ENCODE measurements around the gene INPP4B.

Gene INPP4B

GRCh38 chr4:142043509-142043908 is 802.6 kb downstream of the INPP4B start:
- Histone ChIP-seq H3K27ac (ENCODE audit: low read depth, low read length, poor library complexity, severe bottlenecking) (no peak overlapping the region), H3K4me3 (ENCODE audit: low read depth, low read length, poor library complexity, severe bottlenecking) (no peak overlapping the region), H3K9ac (ENCODE audit: low read length) (no peak overlapping the region), H3K79me2 (ENCODE audit: insufficient read depth, low read length) (no peaks in the 10 kb centered on the region), H2AFZ (ENCODE audit: low read length) (no peak overlapping the region), H3K9me2 (ENCODE audit: low read depth, low read length) (no peaks in the 10 kb centered on the region), H3K9me3 (ENCODE audit: low read length) (no peaks in the 10 kb centered on the region), H3K4me2 (ENCODE audit: low read length) (no peak overlapping the region), H3K27me3 (ENCODE audit: insufficient read depth, low read length) (no peaks in the 10 kb centered on the region), H3F3A (ENCODE audit: insufficient read depth, low read length) (no peaks in the 10 kb centered on the region), H3K36me3 (ENCODE audit: insufficient read depth, low read length) (no peaks in the 10 kb centered on the region), H3K4me1 (ENCODE audit: insufficient read depth, low read length, severe bottlenecking) (no peaks in the 10 kb centered on the region), H4K20me1 (ENCODE audit: insufficient read depth, low read length) (no peaks in the 10 kb centered on the region)
- TF ChIP-seq CTCF (IDR thresholded peaks at IDR 0.05; ENCODE audit: low read length) = no peak
- TF ChIP-seq EZH2 (IDR thresholded peaks at IDR 0.05; ENCODE audit: borderline replicate concordance, low read length) = no peak

DNA sequence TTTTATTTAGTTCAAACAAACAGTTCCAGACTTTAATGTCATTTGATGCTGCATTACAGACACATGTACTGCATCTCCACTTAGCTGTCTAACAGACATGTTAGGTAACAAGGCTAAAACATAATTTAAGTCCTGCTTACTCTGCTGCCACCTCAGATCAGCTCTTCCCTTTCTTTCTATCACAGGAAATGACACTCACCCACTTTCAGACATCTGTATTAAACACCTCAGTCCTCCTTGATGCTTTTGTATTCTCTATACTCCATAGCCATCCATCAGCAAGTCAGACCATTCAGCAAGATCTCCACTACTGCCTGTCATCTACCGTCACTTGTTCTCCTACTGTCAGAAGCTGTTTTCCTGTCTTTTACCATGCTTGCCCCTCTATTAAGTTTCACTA is 804.3 kb downstream of the INPP4B start:
- H3K9me2 ChIP-seq (ENCODE audit: low read depth, low read length) = no peaks in the 10 kb centered on the region
- H3K4me3 ChIP-seq (ENCODE audit: low read depth, low read length, poor library complexity, severe bottlenecking) = no peak overlapping the region
- no peaks in the 10 kb centered on the region for H3K9me3 ChIP-seq (ENCODE audit: low read length)
- H3K27me3 ChIP-seq (ENCODE audit: insufficient read depth, low read length) = no peaks in the 10 kb centered on the region
- H3F3A ChIP-seq (ENCODE audit: insufficient read depth, low read length) = no peaks in the 10 kb centered on the region
- no peak overlapping the region for H3K9ac ChIP-seq (ENCODE audit: low read length)
- no peak overlapping the region for H3K4me2 ChIP-seq (ENCODE audit: low read length)
- H3K4me1 ChIP-seq (ENCODE audit: insufficient read depth, low read length, severe bottlenecking) = no peaks in the 10 kb centered on the region
- H2AFZ ChIP-seq (ENCODE audit: low read length) = no peak overlapping the region
- TF ChIP-seq EZH2 (IDR thresholded peaks at IDR 0.05; ENCODE audit: borderline replicate concordance, low read length) (no peak), CTCF (IDR thresholded peaks at IDR 0.05; ENCODE audit: low read length) (no peak)
- H3K79me2 ChIP-seq (ENCODE audit: insufficient read depth, low read length) = no peaks in the 10 kb centered on the region
- no peaks in the 10 kb centered on the region for H4K20me1 ChIP-seq (ENCODE audit: insufficient read depth, low read length)
- H3K27ac ChIP-seq (ENCODE audit: low read depth, low read length, poor library complexity, severe bottlenecking) = no peak overlapping the region
- H3K36me3 ChIP-seq (ENCODE audit: insufficient read depth, low read length) = no peaks in the 10 kb centered on the region

DNA sequence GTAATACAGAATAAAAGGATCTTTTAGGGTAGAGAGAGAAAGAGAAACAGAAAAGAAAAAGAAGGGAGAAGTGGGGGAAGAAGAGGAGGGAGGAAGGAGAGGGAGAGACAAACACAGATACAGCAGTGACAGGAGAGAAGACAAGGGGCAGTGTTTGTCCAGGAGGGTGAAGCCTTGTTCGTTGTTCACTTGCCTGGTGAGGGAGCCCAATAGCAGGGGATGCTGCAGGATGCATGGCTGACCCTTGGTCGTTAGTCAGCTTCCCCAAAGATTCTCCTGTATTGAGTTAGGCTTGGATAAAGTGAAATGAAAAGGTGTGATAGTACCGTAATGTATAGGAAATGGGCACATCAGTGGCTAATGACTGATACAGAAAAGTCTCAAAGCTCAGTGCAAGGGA is 806.1 kb downstream of the INPP4B start:
- Histone ChIP-seq H3K4me2 (ENCODE audit: low read length) (no peak overlapping the region), H3K4me3 (ENCODE audit: low read depth, low read length, poor library complexity, severe bottlenecking) (no peak overlapping the region), H3K9me3 (ENCODE audit: low read length) (no peaks in the 10 kb centered on the region), H3K9me2 (ENCODE audit: low read depth, low read length) (no peaks in the 10 kb centered on the region), H3F3A (ENCODE audit: insufficient read depth, low read length) (no peaks in the 10 kb centered on the region), H3K27me3 (ENCODE audit: insufficient read depth, low read length) (no peaks in the 10 kb centered on the region), H3K27ac (ENCODE audit: low read depth, low read length, poor library complexity, severe bottlenecking) (no peak overlapping the region), H3K79me2 (ENCODE audit: insufficient read depth, low read length) (no peaks in the 10 kb centered on the region), H4K20me1 (ENCODE audit: insufficient read depth, low read length) (no peaks in the 10 kb centered on the region), H3K9ac (ENCODE audit: low read length) (no peak overlapping the region), H3K4me1 (ENCODE audit: insufficient read depth, low read length, severe bottlenecking) (no peaks in the 10 kb centered on the region), H3K36me3 (ENCODE audit: insufficient read depth, low read length) (no peaks in the 10 kb centered on the region), H2AFZ (ENCODE audit: low read length) (no peak overlapping the region)
- TF ChIP-seq EZH2 (IDR thresholded peaks at IDR 0.05; ENCODE audit: borderline replicate concordance, low read length) = no peak
- TF ChIP-seq CTCF (IDR thresholded peaks at IDR 0.05; ENCODE audit: low read length) = no peak
